Measurements from ENCODE around the gene CYB561D2. TPM values are rescaled to one million over a fixed set of nuclear protein-coding genes. Genes with fewer than 3 reads are reported as not detected.
A peak's percentile ranks its signal among the peaks of the same experiment; 100 is the strongest.

Gene CYB561D2
- total and polyA plus RNA-seq, 2 of the 13 experiments (the other 11 are each of a cell fraction or from before 2014, with no cell fraction given) = 11.1 to 17.2 TPM

GRCh38 chr3:50324351-50325112, 26.1 kb upstream of the CYB561D2 start (continued):
- TF ChIP-seq, protein P1, sequence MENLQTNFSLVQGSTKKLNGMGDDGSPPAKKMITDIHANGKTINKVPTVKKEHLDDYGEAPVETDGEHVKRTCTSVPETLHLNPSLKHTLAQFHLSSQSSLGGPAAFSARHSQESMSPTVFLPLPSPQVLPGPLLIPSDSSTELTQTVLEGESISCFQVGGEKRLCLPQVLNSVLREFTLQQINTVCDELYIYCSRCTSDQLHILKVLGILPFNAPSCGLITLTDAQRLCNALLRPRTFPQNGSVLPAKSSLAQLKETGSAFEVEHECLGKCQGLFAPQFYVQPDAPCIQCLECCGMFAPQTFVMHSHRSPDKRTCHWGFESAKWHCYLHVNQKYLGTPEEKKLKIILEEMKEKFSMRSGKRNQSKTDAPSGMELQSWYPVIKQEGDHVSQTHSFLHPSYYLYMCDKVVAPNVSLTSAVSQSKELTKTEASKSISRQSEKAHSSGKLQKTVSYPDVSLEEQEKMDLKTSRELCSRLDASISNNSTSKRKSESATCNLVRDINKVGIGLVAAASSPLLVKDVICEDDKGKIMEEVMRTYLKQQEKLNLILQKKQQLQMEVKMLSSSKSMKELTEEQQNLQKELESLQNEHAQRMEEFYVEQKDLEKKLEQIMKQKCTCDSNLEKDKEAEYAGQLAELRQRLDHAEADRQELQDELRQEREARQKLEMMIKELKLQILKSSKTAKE (CRISPR knock-in tag; IDR thresholded peaks at IDR 0.05; ENCODE audit: borderline replicate concordance) = no peak
- TF ChIP-seq HNF4A (CRISPR knock-in tag; IDR thresholded peaks at IDR 0.05) (peak; percentile 80), MIER2 (CRISPR knock-in tag; IDR thresholded peaks at IDR 0.05) (no peak), ZBTB21 (CRISPR knock-in tag; IDR thresholded peaks at IDR 0.05) (no peak), PAXIP1 (CRISPR knock-in tag; conservative IDR thresholded peaks at IDR 0.05) (peak; percentile 65), MED8 (CRISPR knock-in tag; IDR thresholded peaks at IDR 0.05; ENCODE audit: insufficient replicate concordance) (no peak), ARHGAP35 (CRISPR knock-in tag; IDR thresholded peaks at IDR 0.05; ENCODE audit: borderline replicate concordance) (no peak), ZBTB38 (CRISPR knock-in tag; IDR thresholded peaks at IDR 0.05) (peak; percentile 56), ZBTB7A (CRISPR knock-in tag; IDR thresholded peaks at IDR 0.05) (peak; percentile 88), NR2F6 (IDR thresholded peaks at IDR 0.05) (peak; percentile 74), NR2F6 (CRISPR knock-in tag; IDR thresholded peaks at IDR 0.05) (peak; percentile 86), AKNA (CRISPR knock-in tag; IDR thresholded peaks at IDR 0.05; ENCODE audit: borderline replicate concordance) (no peak), HNRNPH1 (optimal IDR thresholded peaks at IDR 0.05; ENCODE audit: low read depth, low read length) (no peak), BCL6 (CRISPR knock-in tag; IDR thresholded peaks at IDR 0.05) (no peak; the same call in 1 of the 2 replicates), TRIM24 (CRISPR knock-in tag; IDR thresholded peaks at IDR 0.05) (no peak), POLR2G (IDR thresholded peaks at IDR 0.05; ENCODE audit: low read depth, low read length) (no peak), ZBTB42 (CRISPR knock-in tag; IDR thresholded peaks at IDR 0.05) (no peak), ARNT (IDR thresholded peaks at IDR 0.05) (no peak), ZNF607 (CRISPR knock-in tag; IDR thresholded peaks at IDR 0.05; ENCODE audit: borderline replicate concordance) (no peak)
